Epithelial cell of proximal tubule (primary cell): ENCODE data around the gene UBASH3A. TPM values are rescaled to one million over a fixed set of nuclear protein-coding genes. Genes with fewer than 3 reads are reported as not detected.

Experiments used
- DNase-seq: peaks from one replicate; pipeline ENCODE4 v3.0.0-alpha.2; 2011; ENCODE audit warnings: low read depth
- H3K4me3 ChIP-seq: 2 replicates; pipeline ENCODE4 v1.5.1; 2011; ENCODE audit warnings: low read depth, mild to moderate bottlenecking, low read length
- total RNA-seq: library from RNA; depleted of rRNA; stranded (reverse); fragments of >200 nt; gene quantifications from 2 replicates; pipeline ENCODE4 v1.2.3, GENCODE V29; 2015
- TF ChIP-seq, protein P1 (sequence below): conservative IDR thresholded peaks from 2 replicates; pipeline ENCODE4 v1.5.1; 2012; ENCODE audit warnings: low read depth, mild to moderate bottlenecking, low read length

Gene UBASH3A
- total RNA-seq, 1 donor from 2014 or later, result not detected

DNA sequence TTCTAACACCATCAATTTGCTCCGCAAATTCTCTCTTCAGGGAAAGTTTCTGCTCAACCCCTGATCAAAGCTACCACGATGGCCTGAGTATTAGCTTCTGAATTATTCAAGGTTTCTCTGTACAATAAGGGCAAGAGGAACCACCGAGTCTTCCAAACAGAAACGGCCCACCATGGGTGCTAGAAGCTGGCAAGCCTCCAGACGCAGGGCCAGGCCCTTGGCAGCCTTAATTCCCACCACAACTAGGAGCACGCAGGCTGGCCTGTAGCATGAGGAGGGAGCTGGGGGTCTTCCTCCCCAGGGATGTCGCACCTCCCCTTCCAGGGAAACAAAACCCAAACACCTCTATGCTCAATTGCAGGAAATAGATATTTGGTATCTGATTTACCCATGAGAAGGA lies 81.3 kb downstream of the UBASH3A start:
- no peak for DNase-seq
- TF ChIP-seq, protein P1, sequence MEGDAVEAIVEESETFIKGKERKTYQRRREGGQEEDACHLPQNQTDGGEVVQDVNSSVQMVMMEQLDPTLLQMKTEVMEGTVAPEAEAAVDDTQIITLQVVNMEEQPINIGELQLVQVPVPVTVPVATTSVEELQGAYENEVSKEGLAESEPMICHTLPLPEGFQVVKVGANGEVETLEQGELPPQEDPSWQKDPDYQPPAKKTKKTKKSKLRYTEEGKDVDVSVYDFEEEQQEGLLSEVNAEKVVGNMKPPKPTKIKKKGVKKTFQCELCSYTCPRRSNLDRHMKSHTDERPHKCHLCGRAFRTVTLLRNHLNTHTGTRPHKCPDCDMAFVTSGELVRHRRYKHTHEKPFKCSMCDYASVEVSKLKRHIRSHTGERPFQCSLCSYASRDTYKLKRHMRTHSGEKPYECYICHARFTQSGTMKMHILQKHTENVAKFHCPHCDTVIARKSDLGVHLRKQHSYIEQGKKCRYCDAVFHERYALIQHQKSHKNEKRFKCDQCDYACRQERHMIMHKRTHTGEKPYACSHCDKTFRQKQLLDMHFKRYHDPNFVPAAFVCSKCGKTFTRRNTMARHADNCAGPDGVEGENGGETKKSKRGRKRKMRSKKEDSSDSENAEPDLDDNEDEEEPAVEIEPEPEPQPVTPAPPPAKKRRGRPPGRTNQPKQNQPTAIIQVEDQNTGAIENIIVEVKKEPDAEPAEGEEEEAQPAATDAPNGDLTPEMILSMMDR, result no peak
- H3K4me3 ChIP-seq, result no peak overlapping the region

DNA sequence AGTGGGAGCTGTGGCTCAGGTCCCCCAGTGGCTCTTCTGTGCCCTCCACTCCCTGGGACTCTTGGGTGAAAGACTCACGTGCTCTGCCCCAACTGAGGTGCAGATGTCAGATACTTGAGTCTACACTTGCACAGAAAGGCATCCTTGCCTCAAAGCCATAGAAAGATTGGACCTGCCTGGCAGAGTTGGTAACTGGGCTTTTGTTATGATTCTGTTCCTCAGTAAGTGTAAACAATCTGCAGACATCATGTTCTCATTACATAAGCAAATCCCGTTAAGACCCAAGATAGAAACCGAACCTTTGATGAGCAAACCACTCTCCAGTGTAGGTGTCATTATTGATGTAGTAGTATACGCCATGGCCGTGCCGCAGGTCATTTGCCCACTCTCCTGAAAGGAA lies 82.4 kb downstream of the UBASH3A start:
- no peak for DNase-seq
- H3K4me3 ChIP-seq, result no peak overlapping the region

DNA sequence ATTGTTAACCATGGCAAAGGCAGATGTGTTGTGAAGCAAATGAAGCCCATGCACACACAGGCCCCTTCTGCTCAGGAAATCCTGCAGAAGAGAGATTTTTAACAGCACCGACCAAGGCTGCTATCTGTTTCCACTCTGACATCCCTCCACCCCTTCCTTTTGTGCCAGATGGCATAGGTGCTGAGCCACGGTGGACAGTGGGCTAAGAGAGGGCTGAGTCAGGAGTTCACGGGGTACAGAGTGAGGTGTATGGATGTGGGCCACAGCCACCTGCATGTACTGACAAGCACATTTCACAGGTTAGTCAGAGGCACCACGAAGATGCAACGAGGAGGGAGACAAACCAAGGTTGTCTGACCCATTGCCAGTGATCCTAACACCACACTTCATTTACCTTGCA lies 82.8 kb downstream of the UBASH3A start:
- TF ChIP-seq, protein P1, result no peak
- DNase-seq, result no peak
- H3K4me3 ChIP-seq, result no peak overlapping the region

More for the DNA sequence above, 82.4 kb downstream of the UBASH3A start:
- TF ChIP-seq, protein P1, result no peak

DNA sequence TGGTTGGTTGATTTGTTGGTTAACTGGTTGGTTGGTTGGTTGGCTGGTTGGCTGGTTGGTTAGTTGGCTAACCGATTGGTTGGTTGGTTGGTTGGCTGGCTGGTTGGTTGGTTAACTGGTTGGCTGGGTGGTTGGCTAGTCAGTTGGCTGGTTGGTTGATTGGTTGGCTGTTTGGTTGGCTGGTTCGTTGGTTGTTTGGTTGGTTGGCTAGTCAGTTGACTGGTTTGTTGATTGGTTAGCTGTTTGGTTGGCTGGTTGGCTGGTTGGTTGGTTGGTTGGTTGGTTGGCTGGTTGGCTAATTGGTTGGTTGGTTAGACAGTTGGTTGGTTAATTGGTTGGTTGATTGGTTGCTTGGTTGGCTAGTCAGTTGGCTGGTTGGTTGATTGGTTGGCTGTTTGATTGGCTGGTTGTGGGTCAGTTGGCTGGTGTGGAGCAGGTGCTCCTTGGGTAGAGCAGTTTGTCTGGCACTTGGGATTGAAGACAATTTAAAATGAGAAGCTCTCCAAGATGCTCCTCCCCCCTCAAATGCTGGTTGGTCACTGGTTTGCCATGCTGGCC lies 85.4 kb downstream of the UBASH3A start:
- no peak overlapping the region for H3K4me3 ChIP-seq
- no peak for DNase-seq
- TF ChIP-seq, protein P1, result no peak

DNA sequence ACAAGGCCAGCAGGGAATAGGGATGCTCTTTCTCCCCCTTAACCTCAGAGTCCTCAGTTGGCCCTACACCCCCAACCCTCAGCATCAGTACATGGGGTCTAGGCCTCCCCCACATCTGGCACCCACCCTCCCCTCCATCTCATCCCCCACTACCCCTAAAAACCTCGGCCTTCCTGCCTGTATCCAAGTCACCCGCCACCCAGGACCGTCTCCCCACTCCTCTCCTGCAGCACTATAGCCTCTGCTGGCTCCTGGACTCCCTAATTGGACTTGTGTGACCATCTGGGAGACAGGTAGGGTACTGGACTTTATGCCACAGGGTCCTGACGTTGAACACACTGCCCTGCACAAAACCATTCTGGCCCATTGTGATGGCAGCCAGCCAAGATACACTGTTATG lies 86.3 kb downstream of the UBASH3A start:
- TF ChIP-seq, protein P1, result no peak
- no peak overlapping the region for H3K4me3 ChIP-seq
- no peak for DNase-seq

DNA sequence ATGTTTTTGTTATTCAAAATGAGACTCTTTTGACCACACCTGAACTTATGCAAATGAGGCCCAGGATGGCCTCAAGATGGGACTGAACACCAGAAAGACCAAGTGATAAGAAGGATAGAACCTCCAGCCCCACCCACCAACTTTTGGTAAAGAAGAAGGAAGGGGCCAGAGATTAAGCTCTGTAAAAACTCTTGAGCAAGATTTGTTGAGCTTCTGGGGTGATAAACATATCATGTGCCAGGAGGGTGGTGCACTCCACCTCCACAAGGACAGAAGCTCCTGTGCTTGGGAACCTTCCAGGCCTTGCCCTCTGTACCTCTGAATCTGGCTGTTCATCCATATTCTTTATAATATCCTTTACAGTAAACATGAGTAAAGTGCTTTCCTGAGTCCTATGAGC lies 87.0 kb downstream of the UBASH3A start:
- TF ChIP-seq, protein P1, result no peak
- DNase-seq, result no peak
- no peak overlapping the region for H3K4me3 ChIP-seq

DNA sequence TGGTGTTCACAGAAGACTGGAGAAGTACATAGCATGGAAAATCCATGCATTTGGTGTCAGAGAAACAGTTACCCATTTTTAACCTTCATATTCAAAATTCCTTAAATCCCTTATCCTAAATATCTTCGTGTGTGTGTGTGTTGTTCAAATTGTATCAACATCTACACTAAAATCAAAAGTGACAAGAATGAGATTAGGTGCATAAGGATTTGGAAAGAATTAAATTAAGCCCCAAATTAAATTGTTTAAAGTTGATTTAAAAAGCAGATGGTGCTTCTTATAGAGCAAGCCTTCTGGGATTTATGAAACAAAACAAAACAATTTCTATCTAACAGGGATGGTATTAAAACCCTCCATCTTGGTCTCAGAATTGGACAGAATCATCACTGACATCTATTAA lies 87.6 kb downstream of the UBASH3A start:
- DNase-seq, result no peak
- TF ChIP-seq, protein P1, result no peak

More for the DNA sequence above, 87.6 kb downstream of the UBASH3A start:
- no peak overlapping the region for H3K4me3 ChIP-seq
